LNCAP (cell line): Measurements from ENCODE around the gene WDR37.

Source experiments
- CTCF ChIP-seq: fragments of 450-650 bp; IDR thresholded peaks from 2 replicates; pipeline ENCODE4 v1.5.1; 2017; ENCODE audit warnings: mild to moderate bottlenecking

WDR37 gene

DNA sequence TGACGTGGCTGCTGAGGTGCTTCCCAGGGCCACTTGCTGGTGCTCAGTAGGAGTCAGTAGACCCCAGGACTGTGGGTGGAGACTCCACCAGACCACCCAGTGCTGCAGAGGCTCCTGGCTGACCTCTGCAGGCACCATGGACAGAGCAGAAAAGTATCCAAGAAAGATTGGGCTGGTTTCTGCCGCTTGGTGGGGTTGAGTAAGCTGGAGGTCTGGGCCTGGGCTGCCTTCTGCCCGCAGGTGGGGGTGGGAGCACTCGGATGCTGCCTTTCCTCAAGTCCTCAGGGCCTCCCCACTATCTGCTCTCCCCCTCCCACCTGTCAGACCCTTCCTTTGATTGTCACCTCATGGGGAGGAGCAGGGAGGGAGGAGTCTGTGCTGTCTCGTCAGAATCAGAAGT lies 91.6 kb downstream of the WDR37 start:
- TF ChIP-seq CTCF: no peak

DNA sequence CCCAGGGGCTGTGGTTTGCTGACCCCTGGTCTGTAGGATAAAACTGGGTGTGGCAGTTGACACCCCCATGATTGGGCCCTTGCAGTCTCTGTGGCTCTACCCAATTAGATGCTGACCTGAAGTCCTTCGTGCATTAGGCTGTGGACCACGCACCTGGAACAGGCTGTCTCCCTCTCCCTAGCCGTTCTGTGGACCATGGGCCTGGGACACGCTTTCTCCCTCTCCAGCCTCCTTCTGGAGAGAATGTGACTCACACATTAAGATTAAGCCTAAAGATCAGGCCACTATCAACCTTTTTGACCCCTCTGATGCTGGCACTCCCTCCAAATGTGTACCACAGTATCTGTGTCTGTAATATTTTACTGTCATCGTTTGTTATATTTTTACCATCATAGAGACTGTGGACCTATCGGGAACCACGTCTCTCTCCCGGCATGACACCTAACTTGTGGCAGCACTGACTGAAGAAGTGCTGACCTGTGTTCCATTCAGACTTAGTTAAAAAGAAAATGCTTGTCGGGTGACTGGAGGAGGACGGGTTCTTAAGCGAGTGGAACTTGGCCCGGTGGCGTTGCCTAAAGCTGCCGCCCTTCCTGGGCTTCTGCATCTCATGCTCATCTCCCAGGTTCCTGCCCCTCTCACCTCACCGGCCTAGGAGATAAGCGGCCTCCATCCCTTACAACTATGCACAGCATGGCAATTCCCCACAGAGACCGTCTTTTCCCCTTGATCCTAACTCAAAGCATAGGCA lies 92.8 kb downstream of the WDR37 start:
- TF ChIP-seq CTCF: no peak

- no peak for TF ChIP-seq CTCF
Observed at GRCh38 chr10:1149793-1150637, 93.8 kb downstream of the WDR37 start.

GRCh38 chr10:1150638-1150955 lies 94.4 kb downstream of the WDR37 start:
- no peak for TF ChIP-seq CTCF

GRCh38 chr10:1151076-1152033 lies 95.2 kb downstream of the WDR37 start:
- TF ChIP-seq CTCF: no peak

- TF ChIP-seq CTCF: no peak
Observed at GRCh38 chr10:1152386-1153250, 96.4 kb downstream of the WDR37 start.
